NB4 (cell line): ENCODE measurements around the gene SLC25A21.

Source experiments
- DNase-seq: peaks from one replicate; pipeline ENCODE4 v3.0.0; 2010; ENCODE audit warnings: low read depth
- H3K4me3 ChIP-seq: one replicate; pipeline ENCODE4 v1.5.1; 2011; ENCODE audit warnings: mild to moderate bottlenecking, low read depth, low read length, moderate library complexity
- CTCF ChIP-seq: IDR thresholded peaks from one replicate; pipeline ENCODE4 v1.5.1; 2012; ENCODE audit warnings: low read depth, low read length
- MAX ChIP-seq: IDR thresholded peaks from 2 replicates; pipeline ENCODE4 v1.6.1; 2011; ENCODE audit warnings: low read depth, low read length
- MYC ChIP-seq: IDR thresholded peaks from 2 replicates; pipeline ENCODE4 v1.6.1; 2011; ENCODE audit warnings: low read depth, low read length
- POLR2A ChIP-seq: IDR thresholded peaks from 2 replicates; pipeline ENCODE4 v1.6.1; 2011; ENCODE audit warnings: mild to moderate bottlenecking; ENCODE audit not compliant: insufficient read length; ENCODE audit errors: extremely low read depth

SLC25A21 gene

GRCh38 chr14:36996133-36996856, 176.1 kb downstream of the SLC25A21 start:
- TF ChIP-seq MAX = no peak
- no peak for TF ChIP-seq CTCF
- no peak for TF ChIP-seq MYC
- no peak for TF ChIP-seq POLR2A
- no peak for DNase-seq
- no peak overlapping the region for H3K4me3 ChIP-seq

GRCh38 chr14:36989806-36990205, 182.6 kb downstream of the SLC25A21 start:
- H3K4me3 ChIP-seq = no peak overlapping the region
- TF ChIP-seq MAX (no peak), POLR2A (no peak), MYC (no peak), CTCF (no peak)
- DNase-seq = no peak

- no peak for DNase-seq
- TF ChIP-seq MYC (no peak), CTCF (no peak), POLR2A (no peak), MAX (no peak)
- no peak overlapping the region for H3K4me3 ChIP-seq
Measured at GRCh38 chr14:36988989-36989388, 183.4 kb downstream of the SLC25A21 start.

- no peak for DNase-seq
- H3K4me3 ChIP-seq = no peak overlapping the region
- no peak for TF ChIP-seq MYC
- TF ChIP-seq MAX = no peak
- TF ChIP-seq POLR2A = no peak
- no peak for TF ChIP-seq CTCF
Measured at GRCh38 chr14:36988568-36988967, 183.8 kb downstream of the SLC25A21 start.

GRCh38 chr14:36986407-36986806, 186.0 kb downstream of the SLC25A21 start:
- no peak for DNase-seq
- H3K4me3 ChIP-seq = no peak overlapping the region
- no peak for TF ChIP-seq CTCF
- TF ChIP-seq MYC = no peak
- TF ChIP-seq MAX = no peak
- TF ChIP-seq POLR2A = no peak
